ENCODE results near the gene EFCAB8.

GRCh38 chr20:33004141-33004751 is 145.5 kb downstream of the EFCAB8 start, which contains the start of gene SUN5:
- TF ChIP-seq, protein P1, sequence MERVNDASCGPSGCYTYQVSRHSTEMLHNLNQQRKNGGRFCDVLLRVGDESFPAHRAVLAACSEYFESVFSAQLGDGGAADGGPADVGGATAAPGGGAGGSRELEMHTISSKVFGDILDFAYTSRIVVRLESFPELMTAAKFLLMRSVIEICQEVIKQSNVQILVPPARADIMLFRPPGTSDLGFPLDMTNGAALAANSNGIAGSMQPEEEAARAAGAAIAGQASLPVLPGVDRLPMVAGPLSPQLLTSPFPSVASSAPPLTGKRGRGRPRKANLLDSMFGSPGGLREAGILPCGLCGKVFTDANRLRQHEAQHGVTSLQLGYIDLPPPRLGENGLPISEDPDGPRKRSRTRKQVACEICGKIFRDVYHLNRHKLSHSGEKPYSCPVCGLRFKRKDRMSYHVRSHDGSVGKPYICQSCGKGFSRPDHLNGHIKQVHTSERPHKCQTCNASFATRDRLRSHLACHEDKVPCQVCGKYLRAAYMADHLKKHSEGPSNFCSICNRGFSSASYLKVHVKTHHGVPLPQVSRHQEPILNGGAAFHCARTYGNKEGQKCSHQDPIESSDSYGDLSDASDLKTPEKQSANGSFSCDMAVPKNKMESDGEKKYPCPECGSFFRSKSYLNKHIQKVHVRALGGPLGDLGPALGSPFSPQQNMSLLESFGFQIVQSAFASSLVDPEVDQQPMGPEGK (CRISPR knock-in tag; IDR thresholded peaks at IDR 0.05; ENCODE audit: borderline replicate concordance): no peak
- TF ChIP-seq BACH2 (CRISPR knock-in tag; IDR thresholded peaks at IDR 0.05; ENCODE audit: borderline replicate concordance): no peak
- no peak for TF ChIP-seq ESRRG (CRISPR knock-in tag; IDR thresholded peaks at IDR 0.05)
- TF ChIP-seq ZC3H10 (CRISPR knock-in tag; IDR thresholded peaks at IDR 0.05): no peak
- TF ChIP-seq RARB (CRISPR knock-in tag; IDR thresholded peaks at IDR 0.05): no peak
- no peak for TF ChIP-seq ZFP3 (CRISPR knock-in tag; IDR thresholded peaks at IDR 0.05)
- no peak for TF ChIP-seq CSRNP3 (CRISPR knock-in tag; IDR thresholded peaks at IDR 0.05)
- TF ChIP-seq ARNTL (CRISPR knock-in tag; IDR thresholded peaks at IDR 0.05; ENCODE audit: borderline replicate concordance, low read depth): no peak
- TF ChIP-seq SNAI2 (CRISPR knock-in tag; IDR thresholded peaks at IDR 0.05): no peak
- TF ChIP-seq ZNF70 (CRISPR knock-in tag; IDR thresholded peaks at IDR 0.05): no peak
- no peak for TF ChIP-seq ZNF565 (CRISPR knock-in tag; conservative IDR thresholded peaks at IDR 0.05; ENCODE audit: low read depth)

Data from SK-N-SH treated with all-trans-retinoic acid at 6 μM for 48 hours (cell line).